Activated CD4-positive, CD25-positive, alpha-beta regulatory T cell treated with anti-CD3 and anti-CD28 coated beads, Interleukin-2, amount 50 U/mL, for 72 hours (primary cell): ENCODE measurements around the gene ADGRD1.
"Not testable (repeated sequence)": the region's sequence is repeated elsewhere in the genome, so short reads cannot be mapped to it uniquely, and the experiment has no call there.

ENCODE experiments used
- DNase-seq: peaks from one replicate; pipeline ENCODE4 v3.0.0; 2021

ADGRD1 gene

GRCh38 chr12:131061041-131061806, 107.5 kb downstream of the ADGRD1 start:
- no peak for DNase-seq

- no peak for DNase-seq
Measured at GRCh38 chr12:131063413-131063812, 109.7 kb downstream of the ADGRD1 start.

GRCh38 chr12:131063960-131064359, 110.3 kb downstream of the ADGRD1 start:
- DNase-seq: no peak

DNA sequence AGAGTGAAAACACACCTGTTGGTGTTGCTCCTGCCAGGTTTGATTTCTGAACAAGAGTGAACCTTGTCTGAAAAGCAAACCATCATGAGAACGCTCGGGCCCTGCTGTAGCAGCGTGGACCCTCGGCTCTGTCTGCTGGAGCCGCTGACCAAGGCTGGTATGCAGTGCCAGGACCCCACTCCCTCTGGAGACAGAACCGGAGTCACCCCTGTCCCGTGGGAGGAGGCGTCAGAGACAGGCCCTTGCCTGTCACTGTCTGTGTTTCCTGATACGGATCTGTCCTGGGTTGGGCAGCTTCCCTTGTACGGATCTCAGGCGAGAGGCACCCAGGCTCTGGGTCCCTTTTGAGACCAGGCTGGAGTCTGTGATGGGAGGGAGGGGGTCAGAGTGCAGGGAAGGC, 111.6 kb downstream of the ADGRD1 start:
- DNase-seq: no peak

DNA sequence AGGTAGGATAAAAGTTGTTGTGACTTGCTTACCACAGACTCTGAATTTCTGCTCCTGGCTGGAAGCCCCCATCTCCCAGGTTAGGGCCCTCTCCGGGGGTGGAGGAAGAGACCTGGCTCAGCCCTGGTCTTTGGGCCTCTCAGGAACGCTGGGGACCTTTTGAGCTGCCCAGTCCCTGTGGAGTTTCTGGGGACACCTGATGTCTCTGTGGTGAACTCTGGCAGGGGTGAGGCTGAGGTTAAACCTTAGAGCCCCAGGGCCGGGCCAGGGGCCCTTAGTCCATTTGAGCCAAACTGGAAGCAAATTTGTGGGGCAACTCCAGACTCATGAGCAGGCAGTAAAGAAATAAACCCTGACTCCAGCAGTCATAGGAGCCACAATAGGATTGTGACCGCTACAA, 112.1 kb downstream of the ADGRD1 start:
- DNase-seq: no peak

DNA sequence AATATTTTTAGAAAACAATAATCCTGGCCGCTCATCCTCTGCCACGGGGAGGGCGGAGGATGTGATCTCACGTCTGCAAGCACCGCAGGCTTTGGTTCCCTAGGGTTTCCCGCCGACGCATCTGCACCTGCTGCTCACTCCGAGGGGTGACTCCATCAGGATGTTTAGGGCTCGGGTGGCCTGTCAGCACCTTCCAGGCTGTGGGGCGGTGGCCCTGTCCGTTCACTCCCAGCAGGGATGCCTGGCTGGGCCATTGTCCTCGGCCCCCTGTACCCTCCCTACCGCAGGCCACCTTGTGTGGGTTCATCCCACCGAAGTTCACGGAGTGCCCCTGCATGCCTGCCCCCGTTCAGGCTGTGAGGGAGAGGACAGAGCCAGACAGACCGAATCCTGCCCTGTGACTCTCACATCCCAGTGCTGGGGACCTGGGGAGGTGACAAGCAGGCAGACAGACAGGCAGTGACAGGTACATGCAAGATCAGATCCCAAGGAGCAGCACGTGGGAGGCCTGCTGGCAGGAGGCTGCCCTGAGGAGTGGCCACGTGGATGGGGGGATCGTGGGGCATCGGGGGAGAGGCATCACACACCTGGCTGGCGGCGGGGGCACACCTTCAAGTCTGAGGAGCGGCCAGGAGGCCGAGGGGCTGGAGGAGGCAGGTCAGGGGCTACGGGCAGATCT, 112.6 kb downstream of the ADGRD1 start:
- no peak for DNase-seq

- no peak for DNase-seq
Measured at GRCh38 chr12:131066886-131067490, 113.3 kb downstream of the ADGRD1 start.

DNA sequence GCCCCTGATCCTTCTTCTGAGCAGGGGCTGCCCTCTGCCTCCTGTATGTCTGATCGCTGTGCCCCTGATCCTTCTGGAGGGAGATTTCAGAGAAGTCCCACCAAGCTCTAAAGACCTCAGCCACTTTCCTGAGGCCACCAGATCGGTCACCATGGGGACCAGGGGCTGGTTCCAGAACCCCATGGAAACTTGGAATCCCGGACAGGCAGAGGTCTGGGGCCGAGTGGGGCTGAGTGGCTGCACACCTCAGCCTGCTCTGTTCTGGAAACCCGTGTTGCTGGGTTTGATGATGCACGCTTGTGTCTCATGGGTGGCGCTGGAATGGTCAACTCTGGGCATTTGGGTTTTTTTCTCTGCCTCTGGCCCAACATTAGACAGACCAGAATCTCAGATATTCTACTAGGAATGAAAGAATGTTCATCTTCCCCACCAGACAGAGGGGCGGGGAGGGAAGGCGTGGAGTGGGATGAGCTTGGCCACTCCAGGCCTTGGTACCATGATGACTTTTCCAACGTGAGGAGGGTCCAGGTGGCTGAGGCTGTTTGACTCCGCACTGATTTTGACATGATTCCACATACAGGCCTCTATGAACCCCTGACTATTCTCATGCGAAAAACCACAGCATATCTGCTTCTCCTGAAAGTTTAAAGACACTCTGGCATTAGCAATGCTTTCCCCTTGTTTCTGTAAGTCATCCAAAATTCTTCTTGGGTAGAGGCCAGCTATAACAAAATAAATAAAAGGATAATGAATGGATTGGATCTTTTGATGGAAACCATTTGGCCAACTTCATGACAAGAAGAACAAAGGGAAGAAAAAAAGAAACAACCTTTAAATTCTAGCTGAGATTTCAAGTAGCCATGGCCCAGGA, 114.5 kb downstream of the ADGRD1 start:
- no peak for DNase-seq

GRCh38 chr12:131068926-131069720, 115.4 kb downstream of the ADGRD1 start:
- not testable (repeated sequence) for DNase-seq

- DNase-seq: not testable (repeated sequence)
Measured at GRCh38 chr12:131070136-131070535, 116.4 kb downstream of the ADGRD1 start.

GRCh38 chr12:131070668-131071067, 117.0 kb downstream of the ADGRD1 start:
- not testable (repeated sequence) for DNase-seq

GRCh38 chr12:131071234-131071820, 117.6 kb downstream of the ADGRD1 start:
- not testable (repeated sequence) for DNase-seq

DNA sequence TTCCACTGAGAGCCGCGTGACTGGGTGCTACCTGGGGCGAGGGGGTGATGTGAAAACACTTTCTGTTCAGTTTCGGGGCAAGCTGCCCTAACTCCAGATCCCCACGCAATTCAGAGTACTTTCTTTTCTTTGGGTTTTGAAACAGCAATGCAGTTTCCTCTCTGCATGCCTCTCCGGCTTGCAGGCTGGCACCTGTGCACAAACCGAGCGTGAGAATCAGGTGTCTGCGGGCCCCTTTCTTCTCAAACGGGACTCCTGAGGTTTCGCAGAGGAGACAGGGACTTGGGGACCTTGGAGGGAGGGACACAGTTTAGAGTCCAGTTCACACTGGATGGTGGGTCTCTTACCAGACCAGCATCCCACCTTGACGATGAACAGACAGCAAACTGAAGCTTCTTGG, 118.2 kb downstream of the ADGRD1 start:
- DNase-seq: not testable (repeated sequence)

GRCh38 chr12:131072451-131073230, 118.9 kb downstream of the ADGRD1 start:
- DNase-seq: no peak

DNA sequence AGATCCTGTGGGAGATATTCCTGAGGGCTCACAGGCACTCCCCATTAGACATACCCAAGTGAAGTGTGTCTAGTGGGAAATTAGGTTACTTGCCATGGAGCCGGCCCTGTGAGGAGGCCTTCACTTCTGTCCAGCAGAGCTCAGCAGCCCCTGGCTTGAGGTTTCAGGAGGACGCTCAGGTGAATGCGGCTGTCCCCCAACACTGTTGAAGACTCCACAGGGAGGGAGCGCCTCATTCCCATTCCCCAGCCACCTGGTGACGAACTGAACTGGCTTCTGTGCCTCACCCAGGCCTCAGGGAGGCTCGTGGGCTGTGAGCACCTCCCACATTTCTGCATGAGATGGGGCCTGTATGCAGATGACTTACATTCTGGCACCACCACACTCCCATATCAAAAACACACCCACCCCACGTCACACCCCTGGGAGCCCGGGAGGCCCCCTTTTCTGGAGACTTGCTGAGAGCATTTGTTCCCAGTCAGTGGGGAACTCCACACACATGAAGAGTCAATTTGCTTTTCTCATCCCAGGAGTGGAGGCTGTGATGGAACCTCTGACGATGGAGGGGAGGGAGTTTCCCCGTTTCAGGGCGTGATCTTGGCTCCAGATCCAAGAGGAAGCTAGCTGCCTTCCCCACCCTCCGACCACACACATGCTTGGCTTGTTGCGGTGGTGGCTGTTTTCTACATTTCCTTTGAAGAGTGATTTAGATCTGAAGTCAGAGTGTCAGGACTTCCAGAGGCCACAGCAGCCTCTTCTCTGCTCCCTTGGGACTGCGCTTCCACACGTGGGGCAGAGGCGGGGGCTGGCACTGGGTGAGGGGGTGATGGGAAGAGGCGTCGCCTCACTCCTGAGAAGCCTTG, 120.7 kb downstream of the ADGRD1 start:
- DNase-seq: no peak

DNA sequence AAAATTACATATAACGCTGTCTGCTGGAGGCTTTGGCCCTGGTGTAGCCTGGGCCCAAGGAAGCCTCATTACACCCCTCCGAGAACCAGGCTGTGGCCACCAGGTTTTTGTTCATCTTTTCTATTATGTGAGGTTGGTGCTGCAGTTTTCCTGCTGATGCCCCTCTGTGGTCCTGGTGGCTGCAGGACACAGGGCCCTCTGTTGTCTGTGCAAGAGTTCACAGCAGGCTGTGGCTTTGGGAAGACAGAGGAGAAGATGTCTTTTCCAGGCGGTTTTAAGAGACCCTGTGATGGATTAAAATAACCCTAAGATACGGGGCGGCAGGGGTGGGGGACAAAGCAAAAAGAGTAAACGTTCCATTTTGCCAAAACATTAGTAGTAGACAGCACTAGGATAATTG, 121.5 kb downstream of the ADGRD1 start:
- DNase-seq: no peak

DNA sequence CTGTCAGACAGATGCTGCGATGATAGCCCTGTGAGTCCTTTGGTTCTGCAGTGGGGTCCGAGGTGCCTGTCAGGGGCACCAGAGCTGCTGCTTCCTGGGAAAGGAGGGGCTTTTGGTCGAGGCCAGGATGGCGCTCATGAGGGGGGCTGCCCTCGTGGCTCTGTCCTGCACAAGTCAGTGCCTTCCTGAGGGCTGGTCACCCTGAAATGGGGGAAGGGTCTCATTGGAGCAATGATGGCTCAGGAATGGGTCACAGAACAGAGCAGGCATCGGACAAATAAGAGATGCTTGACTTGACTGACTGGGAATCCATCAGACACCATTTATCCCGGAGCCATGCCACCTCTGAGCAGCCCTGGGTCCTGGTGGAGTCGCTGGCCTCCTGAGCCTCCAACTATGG, 121.9 kb downstream of the ADGRD1 start:
- DNase-seq: no peak

DNA sequence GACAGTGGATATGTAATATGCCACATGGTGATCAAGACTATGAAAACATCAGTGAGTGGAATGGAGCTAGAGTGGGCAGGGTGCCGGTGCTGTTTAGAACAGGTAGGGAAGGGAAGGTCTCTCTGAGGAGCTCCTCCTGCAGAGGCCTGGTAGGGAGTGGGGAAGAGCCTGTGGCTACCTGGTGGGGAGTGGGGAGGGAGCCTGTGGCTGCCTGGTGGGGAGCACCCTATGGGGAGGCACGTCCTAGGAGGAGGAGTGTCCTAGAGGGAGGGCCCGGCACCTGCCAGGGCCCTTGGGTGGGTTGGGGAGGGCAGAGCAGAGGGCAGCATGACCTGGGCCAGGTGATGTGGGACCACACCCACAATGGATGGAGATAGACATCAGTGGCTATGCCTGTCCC, 122.6 kb downstream of the ADGRD1 start:
- DNase-seq: no peak

DNA sequence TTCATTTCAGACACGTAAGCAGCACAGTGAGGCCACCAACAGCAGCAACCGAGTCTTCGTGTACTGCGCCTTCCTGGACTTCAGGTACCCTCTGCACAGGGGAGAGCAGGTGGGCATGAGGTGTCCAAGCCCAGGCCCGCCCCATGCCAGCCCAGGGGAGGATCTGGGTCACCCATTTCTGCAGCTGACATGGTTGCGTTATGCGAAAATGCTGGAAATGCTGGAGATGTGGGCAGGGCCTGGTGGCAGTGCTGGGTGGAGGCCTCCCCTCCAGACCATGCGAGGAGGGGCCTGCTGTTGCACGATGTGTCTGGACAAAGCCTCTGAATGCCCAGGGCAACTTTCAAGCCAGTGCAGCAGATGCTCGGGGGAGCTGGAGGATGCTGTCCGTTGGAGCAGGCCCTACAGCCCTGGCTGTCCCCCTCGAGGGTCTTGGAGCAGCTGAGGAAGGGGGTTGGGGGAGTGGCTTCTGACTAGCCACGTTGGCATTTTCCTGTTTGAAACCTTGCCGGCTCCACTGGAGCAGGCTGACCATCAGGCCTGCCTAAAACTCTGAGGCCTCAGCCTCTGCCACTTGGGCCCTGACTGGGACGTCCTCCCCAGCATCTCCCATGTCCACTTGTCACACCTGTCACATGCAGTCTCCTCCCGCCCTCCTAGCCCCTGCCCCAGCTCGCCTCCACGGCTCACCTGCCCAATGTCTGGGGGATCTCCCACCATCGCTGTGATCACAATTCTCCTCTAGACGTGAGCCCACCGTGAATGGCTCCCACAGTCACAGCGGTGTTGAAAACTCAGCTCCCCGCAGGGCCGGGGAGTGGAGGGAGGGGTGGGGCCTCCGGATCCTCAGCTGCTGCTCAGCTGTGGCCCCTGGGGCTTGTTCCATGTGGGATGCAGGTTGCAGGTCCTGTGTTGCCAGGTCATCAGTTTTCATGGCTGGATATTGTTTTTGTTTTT, 123.4 kb downstream of the ADGRD1 start:
- DNase-seq: no peak
